Naive thymus-derived CD8-positive, alpha-beta T cell (primary cell): ENCODE data around the gene ZNF174. TPM values are rescaled to one million over a fixed set of nuclear protein-coding genes. Genes with fewer than 3 reads are reported as not detected.

Experiments used
- ATAC-seq, 2 donors: fragments of 150-1000 bp; cut with Tn5 transposase in 1 of 2; sonication (Bioruptor Pico), chemical (Tn5 transposase) in 1 of 2; 1 replicate in 1 of 2; 2 replicates in 1 of 2; pipeline ENCODE4 v1.10.0; 2021; ENCODE audit warnings: mild to moderate bottlenecking in 2 of 2, moderate library complexity in 2 of 2
- POLR2A ChIA-PET: fragments of 350-600 bp; sonication (Branson Sonifier 250); formaldehyde crosslinking; loops from one replicate; lab custom pipeline; 2021; ENCODE audit warnings: antibody characterized with exemption; lab: Charles Lee
- DNase-seq, 10 donors: peaks; one replicate each; pipeline versions ENCODE4 v3.0.0 to v3.0.0-alpha.2; 2020 to 2022
- H3K27ac Mint-ChIP-seq, 10 donors: one replicate each; pipeline ENCODE4 v1.8.0; 2020 to 2022; ENCODE audit warnings: mild to moderate bottlenecking in 10 of 10, mixed read lengths in 10 of 10, moderate library complexity in 4 of 10, inconsistent platforms in 1 of 10
- H3K27me3 Mint-ChIP-seq, 5 donors: one replicate each; pipeline ENCODE4 v1.8.0; 2021 to 2022; ENCODE audit warnings: mixed read lengths in 5 of 5
- H3K36me3 Mint-ChIP-seq, 3 donors: one replicate each; pipeline ENCODE4 v1.8.0; 2020 to 2022; ENCODE audit warnings: mixed read lengths in 3 of 3, mild to moderate bottlenecking in 2 of 3, inconsistent platforms in 1 of 3
- H3K4me1 Mint-ChIP-seq, 4 donors: one replicate each; pipeline ENCODE4 v1.8.0; 2021 to 2022; ENCODE audit warnings: mixed read lengths in 4 of 4
- H3K4me3 Mint-ChIP-seq, 10 donors: one replicate each; pipeline ENCODE4 v1.8.0; 2020 to 2022; ENCODE audit warnings: mild to moderate bottlenecking in 10 of 10, mixed read lengths in 10 of 10, moderate library complexity in 6 of 10, inconsistent platforms in 1 of 10
- H3K9me3 Mint-ChIP-seq, 9 donors: one replicate each; pipeline ENCODE4 v1.8.0; 2020 to 2022; ENCODE audit warnings: mixed read lengths in 9 of 9, mild to moderate bottlenecking in 3 of 9, inconsistent platforms in 1 of 9, moderate library complexity in 1 of 9
- polyA plus RNA-seq, 3 donors: library from polyadenylated mRNA; unstranded; fragments of 300-500 nt; fragmentation: Illumina TruSeq; gene quantifications; one replicate each; pipeline ENCODE4 v1.2.3, GENCODE V29; 2021
- total RNA-seq, 8 experiments: library from RNA in 2 of 8; stranded (reverse) in 2 of 8; gene quantifications; one replicate each; pipeline ENCODE4 v1.2.3 and lab custom pipeline; 2021 to 2026

The ZNF174 gene
- total and polyA plus RNA-seq, 5 experiments from 2014 or later = 12.3 to 19.7 (median 17.1) TPM

GRCh38 chr16:3388325-3388724 is 12.7 kb upstream of the ZNF174 start:
- ATAC-seq (no peak), DNase-seq (no peak)
- Mint-ChIP-seq H3K27ac (peak overlapping the region in 1 of 10 donors; percentile 58), H3K36me3 (peaks cover 51 to 89% (median 89%) of the 10 kb centered on the region in 3 donors), H3K4me1 (peaks cover 0 to 3% (median 1%) of the 10 kb centered on the region in 4 donors), H3K4me3 (no peak overlapping the region), H3K9me3 (peaks cover 21 to 85% (median 43%) of the 10 kb centered on the region in 9 donors), H3K27me3 (no peaks in the 10 kb centered on the region)
- POLR2A ChIA-PET = no interaction called here

DNA sequence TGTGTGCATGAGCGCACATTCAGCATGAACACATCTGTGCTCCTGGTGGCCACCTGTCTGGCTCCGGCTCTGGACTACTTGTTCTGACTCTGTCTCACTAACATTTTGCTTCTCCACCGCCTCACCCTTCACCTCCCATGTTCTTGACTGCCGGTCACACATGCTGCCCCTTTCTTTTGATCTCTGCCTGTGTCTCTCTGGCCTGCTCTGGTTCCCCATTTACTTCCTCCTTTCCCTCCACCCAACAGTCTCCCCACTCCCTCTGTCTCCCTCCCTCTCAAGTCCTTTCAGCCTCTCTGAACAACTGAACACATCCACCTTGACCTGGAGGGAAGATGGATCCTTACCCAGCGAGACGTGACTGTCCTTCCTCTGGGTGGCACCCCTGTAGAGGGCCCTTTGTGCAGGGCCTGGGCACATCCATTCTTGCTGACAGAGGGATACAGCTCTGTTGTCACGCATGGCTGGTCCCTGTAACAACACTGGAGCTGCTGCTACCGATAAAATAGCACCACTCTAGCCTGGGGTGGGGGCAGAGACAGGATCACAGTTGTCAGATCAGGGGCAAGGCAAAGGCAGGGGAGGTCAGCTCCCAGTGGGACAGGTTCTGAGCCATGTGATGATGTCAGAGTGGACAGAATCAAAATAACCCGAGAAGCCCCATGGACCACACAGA is 11.2 kb upstream of the ZNF174 start:
- Mint-ChIP-seq H3K27ac (no peak overlapping the region), H3K27me3 (no peaks in the 10 kb centered on the region), H3K4me1 (peaks cover 6 to 12% (median 9%) of the 10 kb centered on the region in 4 donors), H3K4me3 (peak overlapping the region in 1 of 10 donors; percentile 18), H3K36me3 (peaks cover 49 to 89% (median 89%) of the 10 kb centered on the region in 3 donors), H3K9me3 (peaks cover 23 to 84% (median 44%) of the 10 kb centered on the region in 9 donors)
- DNase-seq (no peak), ATAC-seq (no peak)
- POLR2A ChIA-PET = no interaction called here

DNA sequence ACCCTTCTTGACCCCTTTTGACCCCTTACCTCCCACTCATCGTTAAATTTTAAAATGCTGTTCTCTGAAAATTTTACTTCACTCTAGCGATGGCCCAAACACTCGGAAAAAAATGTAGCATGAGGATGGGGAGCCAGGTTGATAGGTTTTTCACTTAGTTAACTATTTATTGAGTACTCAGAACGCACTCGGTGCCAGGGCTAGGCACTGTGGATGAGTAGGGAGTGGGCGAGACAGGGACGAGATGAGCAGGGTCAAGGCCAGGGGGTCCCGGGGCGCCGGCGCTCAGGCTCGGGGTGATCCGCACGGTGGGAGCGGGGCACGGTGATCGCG is 603 bp upstream of the ZNF174 start:
- Mint-ChIP-seq H3K27me3 (no peaks in the 10 kb centered on the region), H3K4me3 (peak overlapping the region; percentile 88 to 97 (median 95)), H3K9me3 (peaks cover 1 to 54% (median 25%) of the 10 kb centered on the region in 9 donors), H3K4me1 (peaks cover 29 to 70% (median 57%) of the 10 kb centered on the region in 4 donors), H3K27ac (peak overlapping the region; percentile 82 to 94 (median 90)), H3K36me3 (peaks cover 40 to 56% (median 52%) of the 10 kb centered on the region in 3 donors)
- peak in 1 of 2 donors; percentile 33 for ATAC-seq
- POLR2A ChIA-PET = interaction anchor here (0.5 to 4.2 kb wide), 31 partner anchors 8 to 271 kb away, joined by 3 to 41 read pairs (median 5); partner anchors contain the start of genes CLUAP1, NAA60, TIGD7 and ZNF200
- DNase-seq = no peak

DNA sequence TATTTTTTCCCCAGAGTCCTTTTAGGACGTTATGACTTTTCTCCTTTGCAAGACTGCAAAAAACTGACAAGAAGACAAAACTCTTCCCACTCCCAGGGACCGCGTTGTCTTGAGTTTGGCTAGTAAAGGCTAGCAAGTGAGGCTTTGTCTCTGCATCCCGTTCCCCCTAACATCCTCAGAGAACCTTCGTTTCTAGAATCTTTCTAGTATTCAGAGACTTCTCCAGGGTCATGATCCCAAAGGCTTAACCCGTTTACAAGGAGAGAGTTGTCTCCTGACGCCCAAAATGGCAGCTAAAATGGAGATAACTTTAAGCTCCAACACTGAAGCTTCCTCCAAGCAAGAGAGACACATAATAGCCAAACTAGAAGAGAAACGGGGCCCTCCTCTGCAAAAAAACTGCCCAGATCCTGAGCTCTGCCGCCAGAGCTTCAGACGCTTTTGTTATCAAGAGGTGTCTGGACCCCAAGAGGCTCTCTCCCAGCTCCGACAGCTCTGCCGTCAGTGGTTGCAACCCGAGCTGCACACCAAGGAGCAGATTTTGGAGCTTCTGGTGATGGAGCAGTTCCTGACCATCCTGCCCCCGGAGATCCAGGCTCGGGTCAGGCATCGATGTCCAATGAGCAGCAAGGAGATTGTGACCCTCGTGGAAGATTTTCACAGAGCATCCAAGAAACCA is 843 bp downstream of the ZNF174 start:
- no peak for ATAC-seq
- no peak for DNase-seq
- Mint-ChIP-seq H3K36me3 (peaks cover 44 to 57% (median 52%) of the 10 kb centered on the region in 3 donors), H3K27ac (peak overlapping the region; percentile 85 to 91 (median 87)), H3K4me1 (peaks cover 22 to 65% (median 47%) of the 10 kb centered on the region in 4 donors), H3K27me3 (no peaks in the 10 kb centered on the region), H3K9me3 (peaks cover 7 to 55% (median 23%) of the 10 kb centered on the region in 9 donors), H3K4me3 (peak overlapping the region; percentile 88 to 97 (median 95))
- POLR2A ChIA-PET = interaction anchor here (0.7 to 4.2 kb wide), 19 partner anchors 9 to 729 kb away, joined by 3 to 41 read pairs (median 6); partner anchors contain the start of genes CLUAP1, NAA60, TIGD7 and ZNF200

GRCh38 chr16:3408561-3409197 is 7.7 kb downstream of the ZNF174 start:
- no peak for DNase-seq
- H3K4me3 Mint-ChIP-seq = no peak overlapping the region
- no peaks in the 10 kb centered on the region for H3K27me3 Mint-ChIP-seq
- peaks cover 0 to 93% (median 37%) of the 10 kb centered on the region in 9 donors for H3K9me3 Mint-ChIP-seq
- POLR2A ChIA-PET = interaction anchor here (0.6 to 1.2 kb wide), 4 partner anchors 9 to 138 kb away, joined by 3 read pairs; no protein-coding TSS in a partner anchor
- H3K4me1 Mint-ChIP-seq = peaks cover 0 to 16% (median 7%) of the 10 kb centered on the region in 4 donors
- H3K27ac Mint-ChIP-seq = no peak overlapping the region
- H3K36me3 Mint-ChIP-seq = peaks cover 57 to 82% (median 59%) of the 10 kb centered on the region in 3 donors
- no peak for ATAC-seq

GRCh38 chr16:3413730-3414379 is 12.8 kb downstream of the ZNF174 start:
- POLR2A ChIA-PET = no interaction called here

DNA sequence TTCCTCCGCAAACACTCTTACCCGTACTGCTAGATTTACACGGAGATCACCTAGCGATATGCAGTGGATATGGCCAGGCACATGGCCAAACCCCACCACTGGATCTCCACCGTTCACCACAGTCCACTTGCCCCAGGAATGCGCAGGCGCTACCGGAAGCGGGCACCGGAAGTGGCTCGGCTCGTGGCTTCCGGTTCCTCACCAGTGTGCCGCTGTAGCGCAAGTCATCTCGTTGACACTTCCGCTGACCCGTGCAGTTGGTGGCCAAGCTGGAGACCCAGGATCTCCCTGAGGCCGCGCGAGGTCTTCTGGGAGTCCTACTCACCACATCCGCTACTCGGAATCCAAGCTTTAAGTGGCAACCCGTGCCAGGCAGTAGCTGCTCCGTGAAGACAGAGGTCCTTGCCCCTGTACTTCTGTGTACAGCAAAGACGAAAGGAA is 30.8 kb downstream of the ZNF174 start:
- Mint-ChIP-seq H3K4me1 (peaks cover 6 to 24% (median 17%) of the 10 kb centered on the region in 4 donors), H3K27ac (peak overlapping the region in 9 of 10 donors; percentile 26 to 83 (median 67)), H3K9me3 (peaks cover 0 to 9% (median 0%) of the 10 kb centered on the region in 9 donors), H3K36me3 (peaks cover 6 to 31% (median 15%) of the 10 kb centered on the region in 3 donors), H3K27me3 (peaks cover 0 to 2% (median 0%) of the 10 kb centered on the region in 5 donors), H3K4me3 (peak overlapping the region; percentile 52 to 74 (median 66))
- ATAC-seq (peak; percentile 63 to 82), DNase-seq (peak; percentile 7 to 75 (median 46))
- POLR2A ChIA-PET = interaction anchor here (1.3 to 1.4 kb wide), 2 partner anchors 26 to 30 kb away, joined by 4 to 5 read pairs; no protein-coding TSS in a partner anchor

More at GRCh38 chr16:3413730-3414379, 12.8 kb downstream of the ZNF174 start:
- H3K4me1 Mint-ChIP-seq = peaks cover 0 to 1% (median 0%) of the 10 kb centered on the region in 4 donors
- ATAC-seq (no peak), DNase-seq (no peak)
- H3K36me3 Mint-ChIP-seq = peaks cover 13 to 42% (median 35%) of the 10 kb centered on the region in 3 donors
- peaks cover 2 to 92% (median 34%) of the 10 kb centered on the region in 9 donors for H3K9me3 Mint-ChIP-seq
- no peak overlapping the region for H3K27ac Mint-ChIP-seq
- peaks cover 0 to 3% (median 0%) of the 10 kb centered on the region in 5 donors for H3K27me3 Mint-ChIP-seq
- H3K4me3 Mint-ChIP-seq = no peak overlapping the region

- peaks cover 7 to 51% (median 21%) of the 10 kb centered on the region in 3 donors for H3K36me3 Mint-ChIP-seq
- H3K4me3 Mint-ChIP-seq = no peak overlapping the region
- peaks cover 10 to 30% (median 18%) of the 10 kb centered on the region in 4 donors for H3K4me1 Mint-ChIP-seq
- POLR2A ChIA-PET = no interaction called here
- H3K27me3 Mint-ChIP-seq = peaks cover 0 to 2% (median 0%) of the 10 kb centered on the region in 5 donors
- DNase-seq = no peak
- ATAC-seq = no peak
- peaks cover 0 to 17% (median 2%) of the 10 kb centered on the region in 9 donors for H3K9me3 Mint-ChIP-seq
- H3K27ac Mint-ChIP-seq = peak overlapping the region in 2 of 10 donors; percentile 23 to 43
Observed at GRCh38 chr16:3434373-3434772, 33.4 kb downstream of the ZNF174 start.

DNA sequence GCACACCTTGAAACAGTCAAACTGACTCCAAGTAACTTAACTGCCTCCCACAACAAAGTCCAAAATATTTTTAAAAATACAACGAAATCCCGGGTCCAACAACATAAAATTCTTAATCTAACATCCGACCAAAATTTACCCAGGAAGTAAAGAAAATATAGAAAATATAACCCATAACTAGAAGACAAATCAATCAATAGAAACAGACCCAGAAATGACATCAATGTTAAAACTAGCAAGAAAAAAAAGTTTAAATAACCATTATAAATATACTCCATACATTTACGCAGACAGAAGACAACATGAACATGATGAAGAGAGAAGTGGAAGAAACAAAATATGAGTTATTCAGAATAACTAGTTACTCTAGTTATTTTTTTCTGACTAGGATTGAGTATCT is 38.6 kb downstream of the ZNF174 start:
- peaks cover 24 to 53% (median 33%) of the 10 kb centered on the region in 3 donors for H3K36me3 Mint-ChIP-seq
- ATAC-seq (no peak), DNase-seq (no peak)
- H3K27ac Mint-ChIP-seq = no peak overlapping the region
- POLR2A ChIA-PET = no interaction called here
- H3K4me1 Mint-ChIP-seq = peaks cover 7 to 34% (median 24%) of the 10 kb centered on the region in 4 donors
- peaks cover 0 to 27% (median 13%) of the 10 kb centered on the region in 9 donors for H3K9me3 Mint-ChIP-seq
- H3K27me3 Mint-ChIP-seq = peaks cover 0 to 2% (median 0%) of the 10 kb centered on the region in 5 donors
- H3K4me3 Mint-ChIP-seq = no peak overlapping the region

- peaks cover 24 to 35% (median 24%) of the 10 kb centered on the region in 3 donors for H3K36me3 Mint-ChIP-seq
- peak; percentile 54 to 89 (median 80) for DNase-seq
Observed at GRCh38 chr16:3443108-3444031, 42.4 kb downstream of the ZNF174 start, which contains the start of the genes NAA60 and ZNF597. NAA60 (plus strand) TSS chr16:3443680; CDS start chr16:3476228, 32,548 bp downstream. ZNF597 (minus strand) TSS chr16:3443504; CDS start chr16:3443153, 351 bp downstream.

More at GRCh38 chr16:3443108-3444031, 42.4 kb downstream of the ZNF174 start, which contains the start of the genes NAA60 and ZNF597:
- peak within 1 kb of the TSS; percentile 92 to 99 (median 95) for H3K4me3 Mint-ChIP-seq
- peaks cover 0 to 26% (median 13%) of the 10 kb centered on the region in 9 donors for H3K9me3 Mint-ChIP-seq
- H3K27ac Mint-ChIP-seq = peak within 1 kb of the TSS; percentile 88 to 99 (median 96)
- ATAC-seq = peak; percentile 93 to 97
- peaks cover 5 to 48% (median 28%) of the 10 kb centered on the region in 4 donors for H3K4me1 Mint-ChIP-seq
- POLR2A ChIA-PET = interaction anchor here (0.6 to 3.2 kb wide), 18 partner anchors 12 to 314 kb away, joined by 3 to 21 read pairs (median 5); partner anchors contain the start of genes CLUAP1, SLX4, ZNF174 and ZNF200
- no peaks in the 10 kb centered on the region for H3K27me3 Mint-ChIP-seq
